ENCODE data around the gene LIN28B. TPM values are rescaled to one million over a fixed set of nuclear protein-coding genes. Genes with fewer than 3 reads are reported as not detected.
"Not testable (repeated sequence)": the region's sequence is repeated elsewhere in the genome, so short reads cannot be mapped to it uniquely, and the experiment has no call there.

Gene LIN28B
- polyA plus RNA-seq, 6 donors from 2014 or later = not detected

GRCh38 chr6:105001906-105002305 lies 45.0 kb downstream of the LIN28B start:
- no peak for ATAC-seq (ENCODE audit: low read depth in 2 of 2)
- H3K27ac Mint-ChIP-seq = no peak overlapping the region
- no peaks in the 10 kb centered on the region for H3K9me3 Mint-ChIP-seq
- no peaks in the 10 kb centered on the region for H3K4me1 Mint-ChIP-seq
- DNase-seq = no peak
- no peak overlapping the region for H3K4me3 Mint-ChIP-seq
- H3K27me3 Mint-ChIP-seq = peaks cover 4 to 24% (median 6%) of the 10 kb centered on the region in 3 donors
- no peaks in the 10 kb centered on the region for H3K36me3 Mint-ChIP-seq

GRCh38 chr6:105005451-105005850 lies 48.5 kb downstream of the LIN28B start:
- Mint-ChIP-seq H3K27ac (no peak overlapping the region), H3K36me3 (no peaks in the 10 kb centered on the region), H3K4me1 (no peaks in the 10 kb centered on the region), H3K9me3 (no peaks in the 10 kb centered on the region), H3K4me3 (no peak overlapping the region), H3K27me3 (peaks cover 4 to 24% (median 6%) of the 10 kb centered on the region in 3 donors)
- DNase-seq (no peak), ATAC-seq (ENCODE audit: low read depth in 2 of 2) (no peak)

- not testable (repeated sequence) for H3K36me3 Mint-ChIP-seq; H3K27ac Mint-ChIP-seq; DNase-seq; ATAC-seq (ENCODE audit: low read depth in 2 of 2); H3K27me3 Mint-ChIP-seq; H3K9me3 Mint-ChIP-seq; H3K4me1 Mint-ChIP-seq
- H3K4me3 Mint-ChIP-seq = peak overlapping the region in 1 of 8 donors; percentile 2
Observed at GRCh38 chr6:105013459-105013858, 56.6 kb downstream of the LIN28B start.

- peaks cover 0 to 10% (median 7%) of the 10 kb centered on the region in 3 donors for H3K27me3 Mint-ChIP-seq
- H3K4me1 Mint-ChIP-seq = no peaks in the 10 kb centered on the region
- DNase-seq (no peak), ATAC-seq (ENCODE audit: low read depth in 2 of 2) (no peak)
- peaks cover 0 to 5% (median 0%) of the 10 kb centered on the region in 7 donors for H3K9me3 Mint-ChIP-seq
- no peaks in the 10 kb centered on the region for H3K36me3 Mint-ChIP-seq
- no peak overlapping the region for H3K27ac Mint-ChIP-seq
- no peak overlapping the region for H3K4me3 Mint-ChIP-seq
Observed at GRCh38 chr6:105014448-105014847, 57.5 kb downstream of the LIN28B start.

GRCh38 chr6:105014954-105015353 lies 58.0 kb downstream of the LIN28B start:
- DNase-seq (no peak), ATAC-seq (ENCODE audit: low read depth in 2 of 2) (no peak)
- H3K27ac Mint-ChIP-seq = no peak overlapping the region
- no peaks in the 10 kb centered on the region for H3K36me3 Mint-ChIP-seq
- H3K9me3 Mint-ChIP-seq = peaks cover 0 to 5% (median 2%) of the 10 kb centered on the region in 7 donors
- H3K27me3 Mint-ChIP-seq = peaks cover 0 to 12% (median 7%) of the 10 kb centered on the region in 3 donors
- no peaks in the 10 kb centered on the region for H3K4me1 Mint-ChIP-seq
- no peak overlapping the region for H3K4me3 Mint-ChIP-seq

GRCh38 chr6:105015482-105015881 lies 58.6 kb downstream of the LIN28B start:
- DNase-seq (no peak), ATAC-seq (ENCODE audit: low read depth in 2 of 2) (no peak)
- H3K27me3 Mint-ChIP-seq = peaks cover 0 to 12% (median 7%) of the 10 kb centered on the region in 3 donors
- H3K27ac Mint-ChIP-seq = no peak overlapping the region
- peaks cover 0 to 5% (median 2%) of the 10 kb centered on the region in 7 donors for H3K9me3 Mint-ChIP-seq
- no peaks in the 10 kb centered on the region for H3K36me3 Mint-ChIP-seq
- H3K4me3 Mint-ChIP-seq = no peak overlapping the region
- no peaks in the 10 kb centered on the region for H3K4me1 Mint-ChIP-seq

- no peaks in the 10 kb centered on the region for H3K4me1 Mint-ChIP-seq
- DNase-seq (no peak), ATAC-seq (ENCODE audit: low read depth in 2 of 2) (no peak)
- no peaks in the 10 kb centered on the region for H3K36me3 Mint-ChIP-seq
- H3K4me3 Mint-ChIP-seq = no peak overlapping the region
- peaks cover 6 to 27% (median 12%) of the 10 kb centered on the region in 3 donors for H3K27me3 Mint-ChIP-seq
- H3K27ac Mint-ChIP-seq = no peak overlapping the region
- H3K9me3 Mint-ChIP-seq = peaks cover 0 to 5% (median 0%) of the 10 kb centered on the region in 7 donors
Observed at GRCh38 chr6:105019285-105019684, 62.4 kb downstream of the LIN28B start.

GRCh38 chr6:105021399-105021798 lies 64.5 kb downstream of the LIN28B start:
- DNase-seq = no peak
- peaks cover 0 to 5% (median 0%) of the 10 kb centered on the region in 7 donors for H3K9me3 Mint-ChIP-seq
- no peak overlapping the region for H3K4me3 Mint-ChIP-seq
- H3K27ac Mint-ChIP-seq = no peak overlapping the region
- H3K27me3 Mint-ChIP-seq = peaks cover 6 to 25% (median 12%) of the 10 kb centered on the region in 3 donors
- no peaks in the 10 kb centered on the region for H3K36me3 Mint-ChIP-seq
- H3K4me1 Mint-ChIP-seq = no peaks in the 10 kb centered on the region
- ATAC-seq (ENCODE audit: low read depth in 2 of 2) = no peak

GRCh38 chr6:105022416-105022815 lies 65.5 kb downstream of the LIN28B start:
- no peak for DNase-seq
- Mint-ChIP-seq H3K27ac (no peak overlapping the region), H3K36me3 (no peaks in the 10 kb centered on the region), H3K27me3 (peaks cover 6 to 20% (median 10%) of the 10 kb centered on the region in 3 donors), H3K9me3 (peaks cover 0 to 5% (median 0%) of the 10 kb centered on the region in 7 donors), H3K4me3 (no peak overlapping the region), H3K4me1 (no peaks in the 10 kb centered on the region)
- no peak for ATAC-seq (ENCODE audit: low read depth in 2 of 2)

- Mint-ChIP-seq H3K27me3 (peaks cover 0 to 20% (median 6%) of the 10 kb centered on the region in 3 donors), H3K4me3 (no peak overlapping the region), H3K4me1 (no peaks in the 10 kb centered on the region), H3K9me3 (no peaks in the 10 kb centered on the region), H3K27ac (no peak overlapping the region), H3K36me3 (no peaks in the 10 kb centered on the region)
- no peak for DNase-seq
- ATAC-seq (ENCODE audit: low read depth in 2 of 2) = no peak
Observed at GRCh38 chr6:105024803-105025202, 67.9 kb downstream of the LIN28B start.

GRCh38 chr6:105028898-105029297 lies 72.0 kb downstream of the LIN28B start:
- Mint-ChIP-seq H3K27me3 (no peaks in the 10 kb centered on the region), H3K36me3 (no peaks in the 10 kb centered on the region), H3K4me1 (no peaks in the 10 kb centered on the region), H3K4me3 (no peak overlapping the region), H3K27ac (no peak overlapping the region), H3K9me3 (peaks cover 0 to 1% (median 0%) of the 10 kb centered on the region in 7 donors)
- DNase-seq (no peak), ATAC-seq (ENCODE audit: low read depth in 2 of 2) (no peak)

- no peak for DNase-seq
- H3K4me1 Mint-ChIP-seq = no peaks in the 10 kb centered on the region
- no peaks in the 10 kb centered on the region for H3K36me3 Mint-ChIP-seq
- peaks cover 0 to 1% (median 0%) of the 10 kb centered on the region in 7 donors for H3K9me3 Mint-ChIP-seq
- no peak overlapping the region for H3K4me3 Mint-ChIP-seq
- H3K27ac Mint-ChIP-seq = no peak overlapping the region
- H3K27me3 Mint-ChIP-seq = no peaks in the 10 kb centered on the region
- ATAC-seq (ENCODE audit: low read depth in 2 of 2) = no peak
Observed at GRCh38 chr6:105029581-105029980, 72.7 kb downstream of the LIN28B start.

- H3K27me3 Mint-ChIP-seq = no peaks in the 10 kb centered on the region
- H3K27ac Mint-ChIP-seq = no peak overlapping the region
- DNase-seq (no peak), ATAC-seq (ENCODE audit: low read depth in 2 of 2) (no peak)
- no peak overlapping the region for H3K4me3 Mint-ChIP-seq
- peaks cover 0 to 1% (median 0%) of the 10 kb centered on the region in 7 donors for H3K9me3 Mint-ChIP-seq
- H3K36me3 Mint-ChIP-seq = no peaks in the 10 kb centered on the region
- no peaks in the 10 kb centered on the region for H3K4me1 Mint-ChIP-seq
Observed at GRCh38 chr6:105034470-105034869, 77.6 kb downstream of the LIN28B start.

GRCh38 chr6:105035299-105035698 lies 78.4 kb downstream of the LIN28B start:
- H3K4me1 Mint-ChIP-seq = no peaks in the 10 kb centered on the region
- no peaks in the 10 kb centered on the region for H3K27me3 Mint-ChIP-seq
- DNase-seq = no peak
- peaks cover 0 to 1% (median 0%) of the 10 kb centered on the region in 7 donors for H3K9me3 Mint-ChIP-seq
- ATAC-seq (ENCODE audit: low read depth in 2 of 2) = no peak
- no peak overlapping the region for H3K4me3 Mint-ChIP-seq
- H3K36me3 Mint-ChIP-seq = no peaks in the 10 kb centered on the region
- no peak overlapping the region for H3K27ac Mint-ChIP-seq

- Mint-ChIP-seq H3K4me1 (no peaks in the 10 kb centered on the region), H3K4me3 (no peak overlapping the region), H3K36me3 (no peaks in the 10 kb centered on the region), H3K27ac (no peak overlapping the region), H3K9me3 (peaks cover 0 to 1% (median 0%) of the 10 kb centered on the region in 7 donors), H3K27me3 (no peaks in the 10 kb centered on the region)
- DNase-seq (no peak), ATAC-seq (ENCODE audit: low read depth in 2 of 2) (no peak)
Observed at GRCh38 chr6:105036351-105036750, 79.4 kb downstream of the LIN28B start.
